NCI-H2107 treated with DMSO at 0.1 percent for 48 hours (cell line): ENCODE measurements around the gene CTDP1.
"Not testable (repeated sequence)": the region's sequence is repeated elsewhere in the genome, so short reads cannot be mapped to it uniquely, and the experiment has no call there.

Experiments
- DNase-seq: peaks from one replicate; lab custom pipeline; 2025; ENCODE audit not compliant: unreplicated experiment; lab: John Stamatoyannopoulos, UW

The CTDP1 gene

GRCh38 chr18:79697976-79698375 is 18.4 kb downstream of the CTDP1 start:
- no peak for DNase-seq

- DNase-seq = no peak
These were observed 19.2 kb downstream of the CTDP1 start for GRCh38 chr18:79698668-79699335.

- no peak for DNase-seq
These were observed 20.1 kb downstream of the CTDP1 start for GRCh38 chr18:79699653-79700052.

DNA sequence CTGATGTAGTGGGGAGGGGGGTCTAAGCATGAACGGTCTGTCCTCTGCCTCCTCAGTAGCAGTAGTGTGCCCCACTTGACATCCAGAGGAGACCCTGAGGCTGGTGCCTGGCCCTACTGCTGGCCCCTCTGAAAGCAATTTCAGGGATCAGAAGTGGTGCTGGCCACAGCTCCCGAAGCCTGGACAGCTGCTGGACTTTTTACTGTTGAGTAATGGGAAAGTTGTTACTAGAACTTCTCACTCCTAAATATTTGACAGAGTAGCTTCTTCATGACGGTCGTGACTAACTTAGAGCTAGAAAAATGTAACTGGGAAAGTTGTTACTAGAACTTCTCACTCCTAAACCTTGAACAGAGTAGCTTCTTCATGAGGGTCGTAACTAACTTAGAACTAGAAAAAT is 23.3 kb downstream of the CTDP1 start:
- no peak for DNase-seq

- DNase-seq = no peak
These were observed 25.0 kb downstream of the CTDP1 start for GRCh38 chr18:79704631-79705030.

DNA sequence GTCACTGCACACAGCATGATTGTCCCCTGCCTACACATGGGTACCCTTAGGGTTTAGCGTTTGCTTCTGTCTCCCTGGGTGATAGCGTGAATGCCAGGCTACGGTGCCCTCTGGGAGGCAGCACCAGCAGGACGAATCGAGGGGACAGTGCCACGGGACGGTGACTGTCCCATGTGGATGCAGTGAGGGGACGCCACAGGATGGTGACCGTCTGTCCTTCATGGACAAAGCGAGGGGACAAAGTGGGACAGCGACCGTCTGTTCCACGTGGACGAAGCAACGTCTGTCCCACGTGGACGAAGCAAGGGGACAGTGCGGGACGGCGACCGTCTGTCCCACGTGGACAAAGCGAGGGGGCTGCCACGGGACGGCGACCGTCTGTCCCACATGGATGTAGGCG is 25.7 kb downstream of the CTDP1 start:
- DNase-seq = no peak

DNA sequence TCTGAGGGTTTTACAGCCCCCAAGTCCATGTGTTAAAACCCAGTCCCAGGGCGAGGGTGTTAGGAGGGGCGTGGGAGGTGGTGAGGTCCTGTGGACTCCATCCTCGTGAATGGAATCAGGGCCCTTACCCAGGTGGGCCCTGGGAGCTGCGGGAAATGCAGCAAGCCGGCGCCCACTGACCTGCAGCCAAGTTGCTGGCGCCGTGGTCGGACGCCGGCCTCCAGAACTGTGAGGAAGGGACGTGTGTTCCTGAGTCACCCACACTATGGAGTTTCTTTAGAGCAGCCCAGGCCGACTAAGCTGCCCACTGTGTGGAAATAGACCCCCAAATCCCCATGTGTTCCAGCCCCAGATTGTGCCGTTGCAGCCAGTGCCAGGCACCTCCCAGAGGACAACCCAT is 26.4 kb downstream of the CTDP1 start:
- DNase-seq = no peak

GRCh38 chr18:79706658-79707057 is 27.1 kb downstream of the CTDP1 start:
- no peak for DNase-seq

- DNase-seq = no peak
These were observed 27.6 kb downstream of the CTDP1 start for GRCh38 chr18:79707239-79707638.

DNA sequence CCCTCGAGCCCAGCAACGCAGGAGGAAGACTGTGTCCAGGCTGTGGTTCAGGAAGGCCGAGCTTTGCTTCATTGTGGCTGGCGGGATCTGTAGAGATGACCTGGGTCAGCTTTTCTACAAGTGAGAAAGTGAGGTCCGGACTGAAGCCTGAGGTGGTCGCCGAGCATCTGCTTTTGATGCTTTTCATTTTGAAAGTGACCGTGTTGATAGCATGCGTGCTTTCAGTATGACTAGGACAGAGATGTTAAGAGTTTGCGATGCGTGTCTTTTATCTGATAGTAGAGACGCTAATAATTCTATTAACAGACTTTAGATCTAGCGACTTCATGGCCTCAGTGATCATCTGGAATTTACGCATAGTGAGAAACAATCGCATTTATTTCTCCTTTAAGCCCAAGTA is 28.1 kb downstream of the CTDP1 start:
- DNase-seq = no peak

DNA sequence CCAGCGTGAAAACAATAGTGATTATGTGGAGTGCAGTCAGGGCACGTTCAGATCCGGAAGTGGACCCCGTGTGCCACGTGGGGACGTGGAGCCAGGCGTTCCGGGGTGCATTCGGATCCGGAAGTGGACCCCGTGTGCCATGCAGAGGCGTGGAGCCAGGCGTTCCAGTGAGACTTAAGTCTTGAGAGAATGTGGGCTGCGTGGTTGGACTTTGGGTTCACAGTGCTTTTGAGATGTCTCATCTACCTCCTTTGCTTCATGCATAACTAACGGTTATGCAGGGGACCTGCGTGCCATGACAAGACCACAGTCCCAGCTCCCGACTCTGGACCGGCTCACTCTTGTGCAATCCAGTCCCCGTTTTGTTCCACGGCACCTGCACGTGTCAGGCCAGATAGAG is 28.8 kb downstream of the CTDP1 start:
- no peak for DNase-seq

- no peak for DNase-seq
These were observed 32.7 kb downstream of the CTDP1 start for GRCh38 chr18:79712206-79712857.

DNA sequence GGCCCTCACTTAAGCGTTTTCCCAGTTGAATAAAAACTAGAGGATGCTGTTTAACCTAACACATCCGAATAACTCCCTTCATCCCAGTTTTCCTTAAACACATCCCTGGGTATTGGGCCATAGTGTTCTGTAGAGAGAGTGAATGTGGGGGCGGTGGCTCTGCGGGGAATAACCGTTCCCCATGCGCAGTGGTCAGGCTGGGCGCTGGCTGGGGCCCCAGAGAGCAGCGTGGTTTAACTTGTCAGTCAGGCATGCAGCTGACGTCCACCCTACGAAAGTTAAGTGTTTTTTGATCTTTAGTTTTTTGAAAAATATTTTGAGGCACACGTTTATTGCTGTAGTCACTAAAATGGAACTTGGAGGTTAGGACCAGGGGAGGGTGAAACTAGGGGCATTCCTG is 33.7 kb downstream of the CTDP1 start:
- no peak for DNase-seq

- no peak for DNase-seq
These were observed 35.1 kb downstream of the CTDP1 start for GRCh38 chr18:79714531-79715240.

DNA sequence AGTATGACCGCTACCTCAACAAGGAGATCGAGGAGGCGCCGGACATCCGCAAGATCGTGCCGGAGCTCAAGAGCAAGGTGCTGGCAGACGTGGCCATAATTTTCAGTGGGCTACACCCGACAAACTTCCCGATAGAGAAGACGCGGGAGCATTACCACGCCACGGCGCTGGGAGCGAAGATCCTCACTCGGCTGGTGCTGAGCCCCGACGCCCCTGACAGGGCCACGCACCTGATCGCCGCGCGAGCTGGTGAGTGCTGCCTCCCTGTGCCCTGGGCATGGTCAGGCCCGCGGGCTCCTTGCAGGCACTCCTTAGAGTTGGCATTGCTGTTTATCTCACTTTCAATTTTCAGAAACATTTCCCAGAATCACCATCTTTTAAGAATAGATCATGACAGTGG is 35.7 kb downstream of the CTDP1 start:
- no peak for DNase-seq

DNA sequence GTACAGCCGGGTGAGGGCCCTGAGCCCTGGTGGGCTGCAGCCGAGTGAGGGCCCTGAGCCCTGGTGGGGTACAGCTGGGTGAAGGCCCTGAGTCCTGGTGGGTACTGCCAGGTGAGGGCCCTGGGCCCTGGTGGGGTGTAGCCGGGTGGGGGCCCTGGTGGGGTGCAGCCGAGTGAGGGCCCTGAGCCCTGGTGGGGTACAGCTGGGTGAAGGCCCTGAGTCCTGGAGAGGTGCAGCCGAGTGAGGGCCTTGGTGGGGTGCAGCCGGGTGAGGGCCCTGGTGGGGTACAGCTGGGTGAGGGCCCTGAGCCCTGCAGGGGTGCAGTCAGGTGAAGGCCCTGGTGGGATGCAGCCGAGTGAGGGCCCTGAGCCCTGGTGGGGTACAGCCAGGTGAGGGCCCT is 37.5 kb downstream of the CTDP1 start:
- no peak for DNase-seq

- DNase-seq = no peak
These were observed 38.0 kb downstream of the CTDP1 start for GRCh38 chr18:79717555-79718074.

DNA sequence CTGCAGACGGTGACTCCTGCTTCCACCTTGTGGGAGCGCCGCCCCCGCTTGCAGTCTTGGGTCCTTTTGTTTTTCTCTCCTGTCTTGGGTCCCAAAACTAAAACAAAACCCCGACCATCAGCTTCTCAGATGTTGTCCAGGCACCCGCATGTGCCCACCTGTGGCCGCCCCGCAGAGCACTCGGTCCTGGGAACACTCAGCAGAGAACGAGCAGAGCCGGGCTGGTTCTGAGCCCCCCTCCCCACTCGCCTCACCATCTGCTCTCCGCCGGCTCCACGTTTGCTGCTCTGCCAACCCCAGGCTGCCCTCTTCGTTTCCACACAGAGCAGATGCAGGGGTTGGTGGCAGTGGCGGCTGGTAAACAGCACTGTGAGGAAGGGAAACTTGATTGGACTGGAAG is 38.5 kb downstream of the CTDP1 start:
- DNase-seq = no peak

GRCh38 chr18:79718878-79719477 is 39.4 kb downstream of the CTDP1 start:
- no peak for DNase-seq

DNA sequence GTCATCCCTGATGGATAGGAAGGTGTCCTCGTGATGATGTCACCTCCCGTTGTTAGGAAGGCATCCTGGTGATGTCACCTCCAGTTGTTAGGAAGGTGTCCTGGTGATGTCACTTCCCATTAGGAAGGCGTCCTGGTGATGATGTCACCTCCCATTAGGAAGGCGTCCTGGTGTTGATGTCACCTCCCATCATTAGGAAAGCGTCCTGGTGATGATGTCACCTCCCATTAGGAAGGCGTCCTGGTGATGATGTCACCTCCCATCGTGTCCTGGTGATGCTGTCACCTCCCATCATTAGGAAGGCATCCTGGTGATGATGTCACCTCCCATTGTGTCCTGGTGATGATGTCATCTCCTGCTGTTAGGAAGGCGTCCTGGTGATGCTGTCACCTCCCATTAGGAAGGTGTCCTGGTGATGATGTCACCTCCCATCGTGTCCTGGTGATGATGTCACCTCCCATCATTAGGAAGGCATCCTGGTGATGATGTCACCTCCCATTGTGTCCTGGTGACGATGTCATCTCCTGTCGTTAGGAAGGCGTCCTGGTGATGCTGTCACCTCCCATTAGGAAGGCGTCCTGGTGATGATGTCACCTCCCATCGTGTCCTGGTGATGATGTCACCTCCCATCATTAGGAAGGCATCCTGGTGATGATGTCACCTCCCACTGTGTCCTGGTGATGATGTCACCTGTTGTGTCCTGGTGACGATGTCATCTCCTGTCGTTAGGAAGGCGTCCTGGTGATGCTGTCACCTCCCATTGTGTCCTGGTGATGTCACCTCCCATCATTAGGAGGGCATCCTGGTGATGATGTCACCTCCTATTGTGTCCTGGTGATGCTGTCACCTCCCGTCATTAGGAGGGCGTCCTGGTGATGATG is 40.1 kb downstream of the CTDP1 start:
- not testable (repeated sequence) for DNase-seq

- no peak for DNase-seq
These were observed 40.7 kb downstream of the CTDP1 start for GRCh38 chr18:79720359-79720733.
